ENCODE results near the gene PDE10A. TPM values are rescaled to one million over a fixed set of nuclear protein-coding genes. Genes with fewer than 3 reads are reported as not detected.

PDE10A gene
- total RNA-seq, 1 experiment from 2014 or later: 0.31 TPM

DNA sequence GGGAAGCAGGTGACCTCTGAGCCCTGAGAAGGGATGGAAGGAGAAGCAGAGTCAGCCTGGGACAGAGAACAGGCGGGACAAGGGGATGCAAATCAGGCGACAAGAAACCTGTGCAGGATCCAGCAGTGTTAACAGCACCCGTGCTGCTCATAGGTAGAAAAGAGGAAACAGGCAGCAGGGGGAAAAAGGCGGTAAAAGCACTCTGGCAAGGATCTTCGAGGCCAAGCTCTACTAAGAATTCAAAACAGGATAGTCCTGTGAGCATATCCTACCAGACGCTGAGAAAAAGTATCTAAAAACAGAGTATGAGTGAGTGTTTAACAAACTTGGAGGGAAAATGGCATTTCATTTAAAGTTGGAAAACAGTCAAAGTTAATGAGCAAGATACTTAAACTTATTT lies 370.4 kb downstream of the PDE10A start:
- Histone ChIP-seq H3K4me2 (ENCODE audit: insufficient read depth, insufficient read length, low read length) (no peak overlapping the region), H2AK5ac (ENCODE audit: insufficient read length, low read length) (no peak overlapping the region), H2AFZ (ENCODE audit: low read length) (no peak overlapping the region), H3K23ac (ENCODE audit: insufficient read length, low read depth, low read length) (no peak overlapping the region), H3K79me1 (ENCODE audit: insufficient read depth, low read depth, low read length, poor library complexity, severe bottlenecking) (no peaks in the 10 kb centered on the region), H4K20me1 (ENCODE audit: control insufficient read depth, insufficient read depth, insufficient read length) (no peaks in the 10 kb centered on the region), H2BK20ac (ENCODE audit: low read depth, low read length, poor library complexity, severe bottlenecking) (no peak overlapping the region), H2BK12ac (ENCODE audit: insufficient read length, low read depth, low read length) (no peak overlapping the region), H3K56ac (ENCODE audit: insufficient read length, low read depth, low read length) (no peak overlapping the region), H4K5ac (ENCODE audit: insufficient read length, low read depth, low read length) (no peak overlapping the region), H3K27me3 (ENCODE audit: insufficient read depth, low read length) (no peaks in the 10 kb centered on the region), H3T11ph (ENCODE audit: low read length) (no peak overlapping the region), H2BK120ac (ENCODE audit: low read depth, low read length, poor library complexity, severe bottlenecking) (no peak overlapping the region), H4K8ac (replicated peaks; ENCODE audit: insufficient read length, low read depth, low read length) (no peak overlapping the region), H3K4ac (ENCODE audit: low read depth, low read length) (no peak overlapping the region), H3K18ac (ENCODE audit: insufficient read length, low read depth, low read length) (no peak overlapping the region), H3K4me1 (ENCODE audit: insufficient read depth, low read length) (no peaks in the 10 kb centered on the region), H3K14ac (ENCODE audit: insufficient read depth, low read length) (no peak overlapping the region), H3K23me2 (ENCODE audit: insufficient read length, low read depth, low read length, poor library complexity, severe bottlenecking) (no peaks in the 10 kb centered on the region), H2BK5ac (ENCODE audit: insufficient read length, low read length) (no peak overlapping the region), H3K79me2 (ENCODE audit: insufficient read depth, low read length) (no peaks in the 10 kb centered on the region), H3K9ac (ENCODE audit: extremely low read depth, insufficient read length, low read length) (no peak overlapping the region), H2BK15ac (ENCODE audit: low read depth, low read length) (no peak overlapping the region), H4K91ac (ENCODE audit: insufficient read length, low read depth, low read length) (no peak overlapping the region), H3K9me3 (ENCODE audit: control insufficient read depth, low read depth, low read length) (no peaks in the 10 kb centered on the region), H3K27ac (ENCODE audit: insufficient read length, low read depth, low read length) (no peak overlapping the region)
- Mint-ChIP-seq H3K27me3 (ENCODE audit: low read depth) (peaks cover 10% of the 10 kb centered on the region), H3K27ac (no peak overlapping the region), H3K36me3 (ENCODE audit: insufficient read depth in 1 of 3, low read depth in 3 of 3) (peaks cover 0 to 4% (median 2%) of the 10 kb centered on the region in 3 experiments; a peak in 3 of 7 replicates), H3K4me1 (no peaks in the 10 kb centered on the region), H3K9me3 (peaks cover 6 to 7% of the 10 kb centered on the region in 2 experiments; a peak in 4 of 5 replicates), H3K4me3 (no peak overlapping the region)
- WGBS (ENCODE audit: extremely low coverage, insufficient read length, low lambda C conversion rate): no CpG with 5 or more reads among the region's 6 CpGs
- no peak for DNase-seq
- TF ChIP-seq, protein P1, sequence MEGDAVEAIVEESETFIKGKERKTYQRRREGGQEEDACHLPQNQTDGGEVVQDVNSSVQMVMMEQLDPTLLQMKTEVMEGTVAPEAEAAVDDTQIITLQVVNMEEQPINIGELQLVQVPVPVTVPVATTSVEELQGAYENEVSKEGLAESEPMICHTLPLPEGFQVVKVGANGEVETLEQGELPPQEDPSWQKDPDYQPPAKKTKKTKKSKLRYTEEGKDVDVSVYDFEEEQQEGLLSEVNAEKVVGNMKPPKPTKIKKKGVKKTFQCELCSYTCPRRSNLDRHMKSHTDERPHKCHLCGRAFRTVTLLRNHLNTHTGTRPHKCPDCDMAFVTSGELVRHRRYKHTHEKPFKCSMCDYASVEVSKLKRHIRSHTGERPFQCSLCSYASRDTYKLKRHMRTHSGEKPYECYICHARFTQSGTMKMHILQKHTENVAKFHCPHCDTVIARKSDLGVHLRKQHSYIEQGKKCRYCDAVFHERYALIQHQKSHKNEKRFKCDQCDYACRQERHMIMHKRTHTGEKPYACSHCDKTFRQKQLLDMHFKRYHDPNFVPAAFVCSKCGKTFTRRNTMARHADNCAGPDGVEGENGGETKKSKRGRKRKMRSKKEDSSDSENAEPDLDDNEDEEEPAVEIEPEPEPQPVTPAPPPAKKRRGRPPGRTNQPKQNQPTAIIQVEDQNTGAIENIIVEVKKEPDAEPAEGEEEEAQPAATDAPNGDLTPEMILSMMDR (conservative IDR thresholded peaks at IDR 0.05): no peak

All from H9 (cell line).